GM19023 (cell line): ENCODE measurements around the gene UNC45B.
"Not testable (repeated sequence)": the region's sequence is repeated elsewhere in the genome, so short reads cannot be mapped to it uniquely, and the experiment has no call there.

Source experiments
- ATAC-seq: cut with Tn5 transposase; IDR thresholded peaks from one replicate; pipeline ENCODE4 v1.9.1; 2021; ENCODE audit warnings: mild to moderate bottlenecking, moderate library complexity; ENCODE audit not compliant: unreplicated experiment

Gene UNC45B

DNA sequence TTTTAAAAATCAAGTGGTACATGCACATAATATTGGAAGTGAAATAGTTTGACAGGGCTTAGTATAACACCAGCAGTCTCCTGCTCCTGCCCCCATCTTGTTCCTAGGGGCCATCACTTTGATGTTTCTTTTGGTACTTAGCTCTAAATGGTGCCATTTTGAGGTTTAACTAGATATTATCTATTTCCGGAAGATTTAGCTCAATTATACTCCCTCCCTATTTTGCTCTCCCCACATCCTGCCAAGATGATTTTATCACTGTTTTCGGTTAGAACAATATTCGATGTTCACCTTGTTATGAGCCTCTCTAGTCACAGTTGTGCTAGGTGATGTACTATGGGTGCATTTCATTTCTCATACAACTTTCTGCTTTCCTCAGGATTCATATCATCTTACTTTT, 66.6 kb downstream of the UNC45B start:
- ATAC-seq: no peak

DNA sequence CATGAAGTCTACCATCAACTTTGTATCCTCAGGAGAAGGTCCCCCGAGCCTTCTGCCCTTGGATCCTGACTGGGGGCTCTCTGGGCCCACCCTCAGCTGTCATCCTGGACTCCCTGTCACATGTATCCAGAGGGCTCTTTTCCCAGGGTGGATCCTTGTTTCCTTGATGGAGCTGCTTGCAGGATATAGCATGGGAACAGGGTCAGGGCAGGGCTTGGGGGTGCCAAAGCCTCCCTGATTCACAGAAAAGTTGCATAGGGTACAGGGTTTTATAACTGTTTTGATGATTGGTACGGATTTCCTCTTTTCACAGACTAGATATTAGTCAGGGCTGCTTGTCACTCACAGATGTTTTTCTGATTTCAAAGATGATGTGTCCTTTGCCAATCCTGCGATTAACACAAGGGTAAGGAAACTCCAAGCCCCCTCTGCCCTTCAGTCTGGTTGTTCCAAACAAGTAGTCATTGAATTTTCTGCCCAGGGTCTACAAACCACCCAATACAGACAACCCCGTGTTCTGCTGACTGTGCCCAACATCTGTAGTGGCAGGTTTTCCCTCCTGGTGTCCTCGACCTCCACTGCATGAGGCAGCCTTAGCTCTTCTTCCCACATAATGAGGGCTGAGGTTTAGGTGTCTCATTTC, 67.1 kb downstream of the UNC45B start:
- no peak for ATAC-seq

DNA sequence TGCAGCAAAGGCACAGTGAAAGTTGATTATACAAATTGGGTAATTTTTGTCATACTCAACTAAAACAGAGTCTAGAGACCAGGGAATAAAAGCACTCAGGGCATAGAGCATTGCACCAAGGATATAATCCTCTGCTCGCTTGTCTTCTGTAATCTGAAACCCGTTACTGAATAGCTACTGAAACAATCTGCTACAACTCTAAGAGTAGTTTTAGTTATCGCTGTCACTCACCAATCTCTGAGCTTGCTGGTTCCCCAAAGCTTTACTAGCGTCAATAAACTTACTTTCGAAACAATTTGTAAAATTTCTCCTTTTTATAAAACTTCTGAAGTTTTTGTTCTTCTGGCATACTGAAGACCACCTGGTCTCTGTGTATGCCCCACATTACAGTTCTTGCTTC, 69.5 kb downstream of the UNC45B start:
- ATAC-seq: no peak

DNA sequence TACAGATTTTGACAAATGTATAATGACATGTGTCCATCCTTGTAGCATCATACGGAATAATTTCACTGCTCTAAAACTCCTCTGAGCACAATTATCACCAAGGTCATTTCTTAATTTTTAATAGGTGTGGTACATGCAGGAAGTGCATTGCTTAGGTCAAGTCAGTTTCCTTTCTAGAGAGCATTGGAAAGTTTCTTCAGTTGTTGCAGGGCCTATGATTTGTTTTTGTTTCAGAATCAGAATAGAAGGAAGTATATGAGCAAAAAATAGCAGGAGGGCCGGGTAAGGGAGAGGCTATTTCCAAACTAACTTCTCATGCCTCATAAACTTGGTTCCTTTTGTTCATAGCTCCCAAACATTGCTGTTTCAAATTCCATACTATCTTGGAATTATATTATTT, 71.3 kb downstream of the UNC45B start:
- ATAC-seq: no peak

DNA sequence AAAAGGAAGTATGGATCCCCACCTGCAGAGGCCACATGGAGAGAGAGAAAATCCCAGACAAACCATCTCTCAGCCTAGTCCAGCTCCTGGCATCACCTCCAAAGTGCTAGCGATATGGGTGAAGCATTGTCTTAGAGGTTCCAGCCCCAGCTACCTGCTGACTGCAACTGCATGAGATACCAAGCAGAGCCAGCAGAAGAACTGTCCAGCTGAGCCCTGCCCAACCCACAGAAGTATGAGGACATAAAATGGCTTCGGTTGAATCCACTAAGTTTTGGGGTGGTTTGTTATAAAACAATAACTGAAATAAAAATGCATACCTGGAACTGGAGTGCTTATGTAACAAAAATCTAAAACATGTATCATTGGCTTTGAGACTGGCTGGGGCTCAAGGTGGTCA, 74.8 kb downstream of the UNC45B start:
- ATAC-seq: no peak

DNA sequence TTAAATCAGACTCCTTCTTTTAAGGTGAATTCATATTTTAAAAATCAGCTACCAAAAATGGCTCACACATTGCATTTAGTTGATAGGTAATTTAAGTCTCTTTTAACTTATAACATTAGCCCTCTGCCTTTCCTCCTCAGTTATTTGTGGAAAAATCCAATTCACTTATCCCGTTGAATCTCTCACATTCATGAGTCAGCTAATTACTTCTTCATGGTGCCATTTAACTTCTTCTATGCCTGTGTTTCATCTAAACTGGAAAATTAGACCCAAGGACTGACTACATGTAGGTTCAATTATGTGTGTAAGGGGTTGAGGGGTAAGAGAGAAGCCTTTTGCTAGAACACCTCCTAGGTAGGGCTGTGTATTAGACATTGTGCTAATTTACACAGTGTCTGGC, 76.8 kb downstream of the UNC45B start:
- ATAC-seq: no peak

DNA sequence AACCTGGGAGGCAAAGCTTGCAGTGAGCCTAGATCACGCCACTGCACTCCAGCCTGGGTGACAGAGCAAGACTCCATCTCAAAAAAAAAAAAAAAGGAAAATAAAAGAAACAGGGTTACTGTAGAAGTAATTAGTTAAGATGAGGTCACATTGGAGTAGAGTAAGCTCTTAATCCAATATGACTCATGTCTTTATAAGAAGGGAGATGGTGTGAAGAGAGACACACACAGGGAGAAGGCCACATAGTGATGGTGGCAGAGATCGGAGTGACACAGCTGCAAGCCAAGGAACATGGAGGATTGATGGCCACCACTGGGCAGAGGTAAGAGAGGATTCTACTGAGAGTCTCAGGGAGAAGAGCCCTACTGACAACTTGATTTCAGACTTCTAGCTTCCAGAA, 79.9 kb downstream of the UNC45B start:
- ATAC-seq: no peak

DNA sequence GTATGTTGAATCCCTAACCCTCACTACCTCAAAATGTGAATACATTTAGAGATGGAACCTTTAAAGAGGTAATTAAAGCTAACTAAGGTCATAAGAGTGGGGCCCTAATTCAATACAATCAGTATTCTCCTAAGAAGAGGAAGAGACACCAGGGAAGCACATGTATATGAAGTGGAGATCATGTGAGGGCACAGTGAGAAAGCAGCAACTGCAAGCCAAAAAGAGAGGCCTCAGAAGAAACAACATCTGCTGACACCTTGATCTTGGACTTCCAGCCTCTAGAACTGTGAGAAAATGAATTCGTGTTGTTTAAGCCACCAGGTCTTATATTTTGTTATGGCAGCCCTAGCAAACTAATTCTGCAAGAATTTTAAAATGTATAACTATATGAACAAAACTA, 82.0 kb downstream of the UNC45B start:
- no peak for ATAC-seq

DNA sequence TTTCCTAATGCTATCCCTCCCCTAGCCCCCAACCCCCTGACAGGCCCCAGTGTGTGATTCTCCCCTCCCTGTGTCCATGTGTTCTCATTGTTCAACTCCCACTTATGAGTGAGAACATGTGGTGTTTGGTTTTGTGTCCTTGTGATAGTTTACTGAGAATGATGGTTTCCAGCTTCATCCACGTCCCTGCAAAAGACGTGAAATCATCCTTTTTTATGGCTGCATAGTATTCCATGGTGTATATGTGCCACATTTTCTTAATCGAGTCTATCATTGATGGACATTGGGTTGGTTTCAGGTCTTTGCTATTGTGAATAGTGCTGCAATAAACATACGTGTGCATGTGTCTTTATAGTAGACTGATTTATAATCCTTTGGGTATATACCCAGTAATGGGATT, 86.7 kb downstream of the UNC45B start:
- not testable (repeated sequence) for ATAC-seq

DNA sequence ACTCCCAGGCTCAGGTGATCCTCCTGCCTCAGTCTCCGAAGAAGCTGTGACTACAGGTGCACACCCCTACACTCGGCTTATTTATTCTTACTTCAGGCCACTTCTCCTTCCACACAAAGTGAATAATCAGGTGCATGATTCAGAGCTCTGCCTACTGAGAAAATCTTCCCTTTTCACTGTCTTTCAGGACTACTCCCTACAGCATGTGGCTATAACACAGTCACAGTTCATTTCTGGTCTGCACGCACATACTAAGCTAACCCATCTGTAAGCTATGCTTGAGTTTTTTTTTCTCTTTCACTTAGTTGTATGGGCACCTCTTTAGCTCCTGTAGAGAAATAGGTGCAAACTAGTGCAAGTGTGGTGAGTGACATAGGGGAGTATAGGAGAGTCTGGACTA, 87.7 kb downstream of the UNC45B start:
- ATAC-seq: no peak

DNA sequence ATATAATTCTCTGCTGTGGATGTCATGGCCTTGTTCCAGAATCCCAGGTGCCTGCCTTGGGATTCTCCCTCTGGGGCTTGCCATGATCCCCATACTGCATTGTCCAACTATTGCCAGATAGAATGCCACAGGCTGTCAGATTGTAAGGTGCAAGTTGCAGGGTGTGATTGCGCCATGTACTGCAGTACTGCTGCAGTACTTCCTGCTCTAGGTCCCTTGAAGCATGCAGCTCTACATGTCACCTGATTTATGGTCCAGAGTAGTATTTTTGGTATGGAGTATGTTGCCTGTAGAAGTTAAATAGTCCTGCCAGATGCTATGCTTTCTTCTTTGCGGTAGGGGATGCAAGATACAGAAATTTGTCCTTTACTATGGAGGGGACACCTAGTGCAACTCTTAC, 88.3 kb downstream of the UNC45B start:
- no peak for ATAC-seq

DNA sequence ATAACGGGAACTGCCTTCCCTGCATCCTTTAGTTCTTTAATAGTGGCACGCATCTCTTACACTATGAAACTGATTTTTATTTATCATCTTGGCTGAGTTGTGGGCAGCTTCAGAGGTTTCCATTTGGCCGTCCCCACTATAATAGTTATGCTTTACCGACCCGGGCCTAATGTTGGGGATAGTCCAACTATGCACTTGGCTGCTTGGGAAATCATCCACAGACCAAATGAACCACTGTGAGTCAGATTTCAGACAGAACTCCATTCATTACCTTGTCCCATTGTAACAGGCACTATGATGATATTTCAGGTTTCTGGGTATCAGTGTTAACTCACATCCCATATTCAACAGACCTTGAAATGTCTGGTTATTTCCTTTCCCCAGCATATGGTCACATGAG, 89.2 kb downstream of the UNC45B start:
- ATAC-seq: no peak

DNA sequence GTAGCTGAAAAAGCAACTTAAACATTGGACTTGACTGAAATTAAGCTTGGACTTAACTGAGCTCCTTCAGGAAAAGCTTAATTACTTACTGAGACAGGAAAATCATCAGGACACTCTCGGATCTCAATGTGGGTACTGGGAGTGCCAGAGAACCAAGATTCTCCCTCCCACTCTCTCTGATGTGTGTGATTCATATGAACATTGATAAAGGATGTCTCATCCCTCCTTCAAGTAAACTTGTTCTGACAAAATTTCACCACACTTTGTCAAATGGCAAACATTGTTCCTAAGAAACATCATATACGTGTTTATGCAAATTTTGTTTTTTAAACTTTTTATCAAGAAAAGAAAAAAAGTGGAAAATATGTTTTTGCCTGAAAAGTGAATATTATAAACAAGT, 91.2 kb downstream of the UNC45B start:
- ATAC-seq: no peak
